Brain microvascular endothelial cell (primary cell): ENCODE data around the gene TRIML1.

Experiments
- DNase-seq: peaks from one replicate; pipeline ENCODE4 v3.0.0-alpha.2; 2020
- H3K27ac ChIP-seq: fragments of 250-450 bp; sonication (Bioruptor Pico); 2 replicates; pipeline ENCODE4 v1.5.1; 2020; ENCODE audit warnings: mild to moderate bottlenecking, moderate library complexity
- H3K27me3 ChIP-seq: fragments of 250-450 bp; sonication (Bioruptor Pico); replicated peaks from 2 replicates; pipeline ENCODE4 v1.5.1; 2020; ENCODE audit warnings: mild to moderate bottlenecking
- H3K36me3 ChIP-seq: fragments of 250-450 bp; sonication (Bioruptor Pico); replicated peaks from 2 replicates; pipeline ENCODE4 v1.5.1; 2020; ENCODE audit warnings: mild to moderate bottlenecking
- H3K4me3 ChIP-seq: 2 replicates; pipeline ENCODE4 v1.5.1; 2011; ENCODE audit warnings: low read depth, mild to moderate bottlenecking, control low read depth, low read length, moderate library complexity
- CTCF ChIP-seq: IDR thresholded peaks from 2 replicates; pipeline ENCODE4 v1.5.1; 2011; ENCODE audit warnings: low read depth, mild to moderate bottlenecking, moderate library complexity, low read length, control low read depth, inconsistent platforms; ENCODE audit errors: missing control alignments
- in situ Hi-C: cut with HindIII; loops from 2 replicates; pipeline ENCODE4 v1.10.0; 2017; ENCODE audit warnings: low sequenced_read_pairs, low pct_ligation_motif_present

Gene TRIML1

GRCh38 chr4:188196134-188196735 is 57.0 kb downstream of the TRIML1 start:
- Histone ChIP-seq H3K36me3 (no peaks in the 10 kb centered on the region), H3K27me3 (no peaks in the 10 kb centered on the region), H3K4me3 (no peak overlapping the region), H3K27ac (no peak overlapping the region)
- in situ Hi-C loops, result no loop called here
- TF ChIP-seq CTCF, result no peak
- no peak for DNase-seq
